Right lobe of liver (tissue), 6 donors: ENCODE results near the gene GNAI2. TPM values are rescaled to one million over a fixed set of nuclear protein-coding genes. Genes with fewer than 3 reads are reported as not detected.
A peak's percentile ranks its signal among the peaks of the same experiment; 100 is the strongest.

ENCODE experiments used
- ATAC-seq, 4 donors: fragments of 200-7000 bp; cut with Tn5 transposase; one replicate each; pipeline ENCODE4 v1.9.1; 2020; ENCODE audit warnings: mild to moderate bottlenecking in 4 of 4, moderate library complexity in 4 of 4
- DNase-seq, 3 donors: peaks; one replicate each; pipeline ENCODE4 v3.0.0-alpha.2; 2020
- H3K27ac ChIP-seq, 3 donors: fragments of 200-600 bp; one replicate each; pipeline ENCODE4 v1.8.0; 2022
- H3K27me3 ChIP-seq, 2 donors: fragments of 200-600 bp; one replicate each; pipeline ENCODE4 v1.8.0; 2022
- H3K36me3 ChIP-seq, 4 donors: fragments of 200-600 bp; sonication (generic) in 1 of 4; one replicate each; pipeline versions ENCODE4 v1.5.1 to v1.8.0; 2017 to 2022; ENCODE audit warnings: control low read depth in 1 of 4
- H3K4me1 ChIP-seq, 4 donors: fragments of 200-600 bp; sonication (generic) in 1 of 4; one replicate each; pipeline versions ENCODE4 v1.5.1 to v1.8.0; 2017 to 2022; ENCODE audit warnings: control low read depth in 1 of 4
- H3K4me3 ChIP-seq, 3 donors: fragments of 200-600 bp; one replicate each; pipeline ENCODE4 v1.8.0; 2022
- H3K9me3 ChIP-seq, 4 donors: fragments of 200-600 bp; sonication (generic) in 1 of 4; one replicate each; pipeline versions ENCODE4 v1.5.1 to v1.8.0; 2017 to 2022; ENCODE audit warnings: control low read depth in 1 of 4
- POLR2A ChIP-seq: fragments of 450-650 bp; IDR thresholded peaks from one replicate; pipeline ENCODE4 v1.6.1; 2017; ENCODE audit warnings: antibody characterized with exemption, mild to moderate bottlenecking
- WGBS: methylation state at CpG from one replicate; pipeline ENCODE4 v1.1.6; 2018; ENCODE audit warnings: low coverage, low lambda C conversion rate; ENCODE audit not compliant: insufficient coverage; ENCODE audit errors: missing lambda C conversion rate; 5-methylcytosine and 5-hydroxymethylcytosine counted together
- intact Hi-C, 2 donors: fragments of 100-400 bp; cut with DNase I; formaldehyde crosslinking; loops; one replicate each; pipeline versions ENCODE4 v1.11.2 to v1.14.1; 2022
- total RNA-seq, 6 experiments: library from RNA; depleted of rRNA in 2 of 6; stranded (reverse); fragments of >200 nt in 2 of 6; fragmentation: NEBNext Ultra II Directional in 3 of 6; extraction: Animal tissue kit (Norgen Biotek cat#: 25700) in 3 of 6; gene quantifications; one replicate each; pipeline versions ENCODE4 v1.1.0 to v1.2.4, GENCODE V29; 2016 to 2023
- TF ChIP-seq, protein P1 (sequence below), 4 donors: fragments of 200-600 bp in 3 of 4; fragments of 450-650 bp in 1 of 4; IDR thresholded peaks; one replicate each; pipeline versions ENCODE4 v1.5.1 to v1.8.0; 2016 to 2022; ENCODE audit warnings: antibody characterized with exemption in 4 of 4, mild to moderate bottlenecking in 2 of 4
- donor health status: DM: no; HTN: yes; CAD: no.
- donor health status: DM: no; HTN: no; CAD: no.
- donor health status: DM: no; HTN: no; CAD: no.
- donor health status: DM: no; HTN: yes; CAD: no.
- donor health status: DM: no; HTN: yes; CAD: no.

GNAI2 gene
- total RNA-seq, 6 experiments from 2014 or later: 73.3 to 125 (median 98.7) TPM

- 88% methylated on average over 5 of the region's 5 CpGs for WGBS
- intact Hi-C loops: no loop called here
Measured at GRCh38 chr3:50219285-50219684, 16.7 kb upstream of the GNAI2 start.

DNA sequence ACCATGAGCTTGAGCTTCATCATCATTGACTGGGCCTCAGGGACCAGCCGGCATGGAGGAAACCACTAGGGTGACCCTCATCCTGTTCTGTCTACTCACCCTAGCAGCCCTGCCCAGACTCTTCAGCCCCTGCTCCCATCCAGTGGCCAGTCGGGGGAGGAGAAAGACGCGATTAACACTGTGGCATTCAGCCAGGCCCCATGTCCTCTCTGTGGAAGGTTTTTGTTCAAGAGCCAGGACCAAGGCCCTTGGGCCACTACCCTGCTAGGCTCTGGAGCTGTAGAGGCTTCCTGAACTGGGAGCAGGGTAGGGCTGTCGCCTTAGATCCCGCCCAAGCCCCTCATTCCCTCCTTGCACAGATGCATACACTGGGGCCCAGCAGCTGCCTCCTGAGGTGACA lies 15.9 kb upstream of the GNAI2 start:
- DNase-seq (peak in 2 of 3 donors; percentile 62 to 71), ATAC-seq (peak; percentile 7 to 42 (median 30))
- Histone ChIP-seq H3K27me3 (no peaks in the 10 kb centered on the region), H3K4me1 (peaks cover 0 to 33% (median 10%) of the 10 kb centered on the region in 4 donors), H3K27ac (peak overlapping the region in 2 of 3 donors; percentile 36 to 69), H3K36me3 (peaks cover 0 to 45% (median 7%) of the 10 kb centered on the region in 4 donors), H3K4me3 (no peak overlapping the region), H3K9me3 (no peaks in the 10 kb centered on the region)
- TF ChIP-seq, protein P1, sequence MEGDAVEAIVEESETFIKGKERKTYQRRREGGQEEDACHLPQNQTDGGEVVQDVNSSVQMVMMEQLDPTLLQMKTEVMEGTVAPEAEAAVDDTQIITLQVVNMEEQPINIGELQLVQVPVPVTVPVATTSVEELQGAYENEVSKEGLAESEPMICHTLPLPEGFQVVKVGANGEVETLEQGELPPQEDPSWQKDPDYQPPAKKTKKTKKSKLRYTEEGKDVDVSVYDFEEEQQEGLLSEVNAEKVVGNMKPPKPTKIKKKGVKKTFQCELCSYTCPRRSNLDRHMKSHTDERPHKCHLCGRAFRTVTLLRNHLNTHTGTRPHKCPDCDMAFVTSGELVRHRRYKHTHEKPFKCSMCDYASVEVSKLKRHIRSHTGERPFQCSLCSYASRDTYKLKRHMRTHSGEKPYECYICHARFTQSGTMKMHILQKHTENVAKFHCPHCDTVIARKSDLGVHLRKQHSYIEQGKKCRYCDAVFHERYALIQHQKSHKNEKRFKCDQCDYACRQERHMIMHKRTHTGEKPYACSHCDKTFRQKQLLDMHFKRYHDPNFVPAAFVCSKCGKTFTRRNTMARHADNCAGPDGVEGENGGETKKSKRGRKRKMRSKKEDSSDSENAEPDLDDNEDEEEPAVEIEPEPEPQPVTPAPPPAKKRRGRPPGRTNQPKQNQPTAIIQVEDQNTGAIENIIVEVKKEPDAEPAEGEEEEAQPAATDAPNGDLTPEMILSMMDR (IDR thresholded peaks at IDR 0.05): no peak
- no peak for TF ChIP-seq POLR2A
- WGBS: 36% methylated on average over 2 of the region's 6 CpGs
- intact Hi-C loops: no loop called here

More at GRCh38 chr3:50219285-50219684, 16.7 kb upstream of the GNAI2 start:
- Histone ChIP-seq H3K27ac (no peak overlapping the region), H3K9me3 (no peaks in the 10 kb centered on the region), H3K4me1 (peaks cover 0 to 41% (median 11%) of the 10 kb centered on the region in 4 donors), H3K36me3 (peaks cover 0 to 53% (median 7%) of the 10 kb centered on the region in 4 donors), H3K4me3 (no peak overlapping the region), H3K27me3 (no peaks in the 10 kb centered on the region)
- no peak for TF ChIP-seq POLR2A
- TF ChIP-seq, protein P1 (IDR thresholded peaks at IDR 0.05): no peak
- DNase-seq (no peak), ATAC-seq (no peak)

- intact Hi-C loops: no loop called here
- Histone ChIP-seq H3K4me3 (no peak overlapping the region), H3K9me3 (no peaks in the 10 kb centered on the region), H3K4me1 (peaks cover 0 to 36% (median 10%) of the 10 kb centered on the region in 4 donors), H3K27ac (peak overlapping the region; percentile 24 to 69 (median 56)), H3K36me3 (peaks cover 0 to 37% (median 7%) of the 10 kb centered on the region in 4 donors), H3K27me3 (no peaks in the 10 kb centered on the region)
- DNase-seq: peak in 1 of 3 donors; percentile 44
- WGBS: no CpG with 5 or more reads among the region's 4 CpGs
- peak in 3 of 4 donors; percentile 5 to 38 (median 21) for ATAC-seq
- TF ChIP-seq, protein P1 (IDR thresholded peaks at IDR 0.05): no peak
- TF ChIP-seq POLR2A: no peak
Measured at GRCh38 chr3:50221051-50221410, 15.0 kb upstream of the GNAI2 start.

DNA sequence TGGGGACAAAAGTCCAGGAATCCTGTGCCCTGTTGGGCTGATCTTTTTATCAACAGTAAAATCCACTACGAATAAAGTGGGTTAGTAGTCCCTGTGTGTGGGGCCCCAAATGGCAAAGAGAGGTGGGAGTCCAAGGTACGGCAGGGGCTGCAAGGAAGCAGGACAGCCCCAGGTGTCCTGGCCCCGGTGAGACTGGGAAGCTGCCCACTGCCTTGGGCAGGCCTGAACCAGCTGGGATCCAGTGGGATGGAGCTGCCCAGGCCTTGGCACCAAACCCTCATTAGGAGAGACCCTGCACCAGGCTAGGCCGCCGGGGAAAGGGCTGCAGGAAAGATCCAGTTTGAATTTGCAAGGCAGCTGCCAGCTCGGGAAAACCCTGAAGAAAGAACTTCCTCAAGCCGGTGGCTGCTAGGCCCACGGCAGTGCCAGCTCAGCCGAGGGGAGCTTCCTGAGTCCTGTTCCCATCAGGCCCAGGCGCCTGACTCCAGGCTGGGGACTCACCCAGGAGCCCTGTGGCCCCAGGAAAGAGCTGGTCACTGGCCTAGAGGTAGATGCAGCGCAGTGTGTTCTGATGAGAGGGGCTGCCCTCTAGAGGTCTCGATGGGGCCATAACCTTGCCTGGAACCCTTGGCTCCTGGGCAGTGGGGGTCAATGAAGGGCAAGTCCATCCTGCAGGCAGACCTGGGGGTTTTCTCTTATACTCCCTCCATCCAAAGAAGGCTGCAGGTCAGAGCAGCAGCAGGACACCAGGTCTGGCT lies 14.4 kb upstream of the GNAI2 start:
- Histone ChIP-seq H3K27ac (peak overlapping the region; percentile 24 to 69 (median 56)), H3K4me3 (no peak overlapping the region), H3K36me3 (peaks cover 0 to 31% (median 6%) of the 10 kb centered on the region in 4 donors), H3K27me3 (no peaks in the 10 kb centered on the region), H3K4me1 (peaks cover 0 to 41% (median 10%) of the 10 kb centered on the region in 4 donors), H3K9me3 (no peaks in the 10 kb centered on the region)
- peak; percentile 75 to 81 (median 76) for ATAC-seq
- peak; percentile 66 to 82 (median 79) for DNase-seq
- no peak for TF ChIP-seq POLR2A
- TF ChIP-seq, protein P1 (IDR thresholded peaks at IDR 0.05): peak; percentile 33 to 56 (median 45)
- 45% methylated on average over 2 of the region's 12 CpGs for WGBS
- intact Hi-C loops: no loop called here
